ENCODE results near the gene IP6K3.

Gene IP6K3

GRCh38 chr6:33693186-33694105, 53.3 kb downstream of the IP6K3 start:
- Histone ChIP-seq H3K4me1 (ENCODE audit: low read depth, poor library complexity, severe bottlenecking) (no peaks in the 10 kb centered on the region), H4K20me1 (ENCODE audit: insufficient read depth) (no peaks in the 10 kb centered on the region), H3K4me2 (no peak overlapping the region), H3K9ac (no peak overlapping the region), H2AFZ (ENCODE audit: low read depth) (no peak overlapping the region), H3K4me3 (IDR thresholded peaks at IDR 0.05; ENCODE audit: insufficient read depth, low read depth, low read length) (no peak overlapping the region), H3K36me3 (ENCODE audit: insufficient read depth) (no peaks in the 10 kb centered on the region), H3K79me2 (ENCODE audit: insufficient read depth, low read depth) (no peaks in the 10 kb centered on the region), H3K27me3 (ENCODE audit: insufficient read depth, low read depth) (no peaks in the 10 kb centered on the region), H3K27ac (no peak overlapping the region)
- no peak for TF ChIP-seq CTCF (conservative IDR thresholded peaks at IDR 0.05; ENCODE audit: low read depth, low read length)

GRCh38 chr6:33692760-33693158, 53.9 kb downstream of the IP6K3 start:
- no peaks in the 10 kb centered on the region for H3K4me1 ChIP-seq (ENCODE audit: low read depth, poor library complexity, severe bottlenecking)

GRCh38 chr6:33692078-33692759, 54.5 kb downstream of the IP6K3 start:
- no peaks in the 10 kb centered on the region for H3K79me2 ChIP-seq (ENCODE audit: insufficient read depth, low read depth)
- no peaks in the 10 kb centered on the region for H3K27me3 ChIP-seq (ENCODE audit: insufficient read depth, low read depth)
- TF ChIP-seq CTCF (conservative IDR thresholded peaks at IDR 0.05; ENCODE audit: low read depth, low read length): no peak
- no peaks in the 10 kb centered on the region for H3K36me3 ChIP-seq (ENCODE audit: insufficient read depth)
- H4K20me1 ChIP-seq (ENCODE audit: insufficient read depth): no peaks in the 10 kb centered on the region
- no peak overlapping the region for H3K9ac ChIP-seq
- no peak overlapping the region for H3K27ac ChIP-seq
- no peaks in the 10 kb centered on the region for H3K4me1 ChIP-seq (ENCODE audit: low read depth, poor library complexity, severe bottlenecking)
- no peak overlapping the region for H3K4me3 ChIP-seq (IDR thresholded peaks at IDR 0.05; ENCODE audit: insufficient read depth, low read depth, low read length)
- no peak overlapping the region for H3K4me2 ChIP-seq
- no peak overlapping the region for H2AFZ ChIP-seq (ENCODE audit: low read depth)

More at GRCh38 chr6:33692760-33693158, 53.9 kb downstream of the IP6K3 start:
- no peak overlapping the region for H3K27ac ChIP-seq
- no peaks in the 10 kb centered on the region for H3K79me2 ChIP-seq (ENCODE audit: insufficient read depth, low read depth)
- H3K4me2 ChIP-seq: no peak overlapping the region
- no peak overlapping the region for H3K9ac ChIP-seq
- no peaks in the 10 kb centered on the region for H3K36me3 ChIP-seq (ENCODE audit: insufficient read depth)
- no peak overlapping the region for H2AFZ ChIP-seq (ENCODE audit: low read depth)
- TF ChIP-seq CTCF (conservative IDR thresholded peaks at IDR 0.05; ENCODE audit: low read depth, low read length): no peak
- no peaks in the 10 kb centered on the region for H4K20me1 ChIP-seq (ENCODE audit: insufficient read depth)
- H3K4me3 ChIP-seq (IDR thresholded peaks at IDR 0.05; ENCODE audit: insufficient read depth, low read depth, low read length): no peak overlapping the region
- no peaks in the 10 kb centered on the region for H3K27me3 ChIP-seq (ENCODE audit: insufficient read depth, low read depth)

- no peaks in the 10 kb centered on the region for H3K4me1 ChIP-seq (ENCODE audit: low read depth, poor library complexity, severe bottlenecking)
- H2AFZ ChIP-seq (ENCODE audit: low read depth): no peak overlapping the region
- H3K36me3 ChIP-seq (ENCODE audit: insufficient read depth): no peaks in the 10 kb centered on the region
- H3K9ac ChIP-seq: no peak overlapping the region
- H4K20me1 ChIP-seq (ENCODE audit: insufficient read depth): no peaks in the 10 kb centered on the region
- H3K4me2 ChIP-seq: no peak overlapping the region
- no peak overlapping the region for H3K4me3 ChIP-seq (IDR thresholded peaks at IDR 0.05; ENCODE audit: insufficient read depth, low read depth, low read length)
- no peaks in the 10 kb centered on the region for H3K79me2 ChIP-seq (ENCODE audit: insufficient read depth, low read depth)
- no peak for TF ChIP-seq CTCF (conservative IDR thresholded peaks at IDR 0.05; ENCODE audit: low read depth, low read length)
- H3K27ac ChIP-seq: no peak overlapping the region
- H3K27me3 ChIP-seq (ENCODE audit: insufficient read depth, low read depth): no peaks in the 10 kb centered on the region
Measured at GRCh38 chr6:33691456-33692077, 55.1 kb downstream of the IP6K3 start.
